Osteocyte (in vitro differentiated cells): ENCODE measurements around the gene RPL14. TPM values are rescaled to one million over a fixed set of nuclear protein-coding genes. Genes with fewer than 3 reads are reported as not detected.
"Not testable (repeated sequence)": the region's sequence is repeated elsewhere in the genome, so short reads cannot be mapped to it uniquely, and the experiment has no call there.

Experiments
- DNase-seq: peaks from one replicate; pipeline ENCODE4 v3.0.0; 2021; ENCODE audit warnings: mixed read lengths; ENCODE audit not compliant: unreplicated experiment; ENCODE audit errors: extremely low spot score
- H3K27ac Mint-ChIP-seq: one replicate; pipeline ENCODE4 v1.8.0; 2021; ENCODE audit warnings: mild to moderate bottlenecking, mixed read lengths; ENCODE audit not compliant: unreplicated experiment
- H3K27me3 Mint-ChIP-seq: one replicate; pipeline ENCODE4 v1.8.0; 2021; ENCODE audit warnings: mixed read lengths; ENCODE audit not compliant: unreplicated experiment
- H3K36me3 Mint-ChIP-seq: one replicate; pipeline ENCODE4 v1.8.0; 2021; ENCODE audit warnings: mixed read lengths; ENCODE audit not compliant: unreplicated experiment
- H3K4me1 Mint-ChIP-seq: one replicate; pipeline ENCODE4 v1.8.0; 2021; ENCODE audit warnings: mixed read lengths; ENCODE audit not compliant: unreplicated experiment
- H3K4me3 Mint-ChIP-seq: one replicate; pipeline ENCODE4 v1.8.0; 2021; ENCODE audit warnings: mild to moderate bottlenecking, moderate library complexity, mixed read lengths; ENCODE audit not compliant: unreplicated experiment
- H3K9me3 Mint-ChIP-seq: one replicate; pipeline ENCODE4 v1.8.0; 2021; ENCODE audit warnings: mixed read lengths; ENCODE audit not compliant: unreplicated experiment
- CTCF ChIP-seq: fragments of 200-600 bp; sonication (generic); IDR thresholded peaks from 2 replicates; pipeline ENCODE4 v1.5.0; 2021; ENCODE audit warnings: antibody characterized with exemption, mild to moderate bottlenecking, moderate library complexity
- total RNA-seq: library from RNA; stranded (reverse); gene quantifications from 2 replicates; pipeline ENCODE4 v1.2.1, GENCODE V29; 2021

The RPL14 gene
- total RNA-seq, 1 donor from 2014 or later = 1,629 TPM

- Mint-ChIP-seq H3K4me1 (peaks cover 42% of the 10 kb centered on the region), H3K9me3 (no peaks in the 10 kb centered on the region), H3K27ac (peak overlapping the region; percentile 15), H3K36me3 (peaks cover 15% of the 10 kb centered on the region), H3K4me3 (peak overlapping the region; percentile 95), H3K27me3 (no peaks in the 10 kb centered on the region)
- DNase-seq = no peak
- no peak for TF ChIP-seq CTCF
These were observed 3.2 kb upstream of the RPL14 start for GRCh38 chr3:40453933-40454332.

- Mint-ChIP-seq H3K4me3 (peak overlapping the region; percentile 80), H3K36me3 (peaks cover 20% of the 10 kb centered on the region), H3K9me3 (no peaks in the 10 kb centered on the region), H3K4me1 (peaks cover 46% of the 10 kb centered on the region), H3K27ac (no peak overlapping the region), H3K27me3 (no peaks in the 10 kb centered on the region)
- TF ChIP-seq CTCF = no peak
- no peak for DNase-seq
These were observed 1.8 kb upstream of the RPL14 start for GRCh38 chr3:40455328-40455727.

GRCh38 chr3:40456279-40456939, 730 bp upstream of the RPL14 start:
- TF ChIP-seq CTCF = no peak
- Mint-ChIP-seq H3K4me1 (peaks cover 46% of the 10 kb centered on the region), H3K4me3 (peak overlapping the region; percentile 80), H3K9me3 (no peaks in the 10 kb centered on the region), H3K36me3 (peaks cover 23% of the 10 kb centered on the region), H3K27ac (peak overlapping the region; percentile 92), H3K27me3 (no peaks in the 10 kb centered on the region)
- no peak for DNase-seq

GRCh38 chr3:40458473-40458872, 1.3 kb downstream of the RPL14 start:
- Mint-ChIP-seq H3K36me3 (peaks cover 35% of the 10 kb centered on the region), H3K4me3 (peak overlapping the region; percentile 80), H3K27ac (peak overlapping the region; percentile 45), H3K4me1 (peaks cover 32% of the 10 kb centered on the region), H3K27me3 (no peaks in the 10 kb centered on the region), H3K9me3 (no peaks in the 10 kb centered on the region)
- no peak for DNase-seq
- no peak for TF ChIP-seq CTCF

GRCh38 chr3:40460481-40460880, 3.3 kb downstream of the RPL14 start:
- H3K36me3 Mint-ChIP-seq = peaks cover 49% of the 10 kb centered on the region
- not testable (repeated sequence) for H3K27me3 Mint-ChIP-seq, H3K9me3 Mint-ChIP-seq, DNase-seq, H3K27ac Mint-ChIP-seq, H3K4me3 Mint-ChIP-seq
- peaks cover 25% of the 10 kb centered on the region for H3K4me1 Mint-ChIP-seq
